Fibroblast of the aortic adventitia (primary cell): ENCODE results near the gene SHQ1. TPM values are rescaled to one million over a fixed set of nuclear protein-coding genes. Genes with fewer than 3 reads are reported as not detected.

Experiments
- DNase-seq: peaks from one replicate; pipeline ENCODE4 v3.0.0-alpha.2; 2010; ENCODE audit warnings: low read depth
- H3K4me3 ChIP-seq: 2 replicates; pipeline ENCODE4 v1.5.1; 2011; ENCODE audit warnings: low read depth, mild to moderate bottlenecking, control low read depth, low read length, moderate library complexity
- CTCF ChIP-seq: IDR thresholded peaks from 2 replicates; pipeline ENCODE4 v1.5.1; 2011; ENCODE audit warnings: mild to moderate bottlenecking, low read length, control low read depth, inconsistent platforms; ENCODE audit not compliant: insufficient read depth
- total RNA-seq: library from RNA; depleted of rRNA; stranded (reverse); fragments of >200 nt; gene quantifications from 2 replicates; pipeline ENCODE4 v1.2.3, GENCODE V29; 2012; ENCODE audit warnings: low replicate concordance

The SHQ1 gene
- total RNA-seq, 1 donor = 21.5 TPM

- TF ChIP-seq CTCF = no peak
- no peak for DNase-seq
- H3K4me3 ChIP-seq = no peak overlapping the region
Observed at GRCh38 chr3:72803573-72803972, 44.7 kb downstream of the SHQ1 start.

GRCh38 chr3:72802001-72802400 is 46.2 kb downstream of the SHQ1 start:
- TF ChIP-seq CTCF = no peak
- DNase-seq = no peak
- no peak overlapping the region for H3K4me3 ChIP-seq

- no peak overlapping the region for H3K4me3 ChIP-seq
- no peak for DNase-seq
- no peak for TF ChIP-seq CTCF
Observed at GRCh38 chr3:72800869-72801268, 47.4 kb downstream of the SHQ1 start.

GRCh38 chr3:72798552-72799195 is 49.6 kb downstream of the SHQ1 start:
- peak; percentile 14 for DNase-seq
- TF ChIP-seq CTCF = no peak
- H3K4me3 ChIP-seq = no peak overlapping the region

- no peak for TF ChIP-seq CTCF
- H3K4me3 ChIP-seq = no peak overlapping the region
- peak; percentile 20 for DNase-seq
Observed at GRCh38 chr3:72797773-72798543, 50.3 kb downstream of the SHQ1 start.

GRCh38 chr3:72794079-72794478 is 54.2 kb downstream of the SHQ1 start:
- no peak for TF ChIP-seq CTCF
- DNase-seq = no peak
- no peak overlapping the region for H3K4me3 ChIP-seq
